GM19240 (cell line): ENCODE results near the gene VPS9D1.
"Not testable (repeated sequence)": the region's sequence is repeated elsewhere in the genome, so short reads cannot be mapped to it uniquely, and the experiment has no call there.

Source experiments
- DNase-seq: peaks from one replicate; pipeline ENCODE4 v3.0.0; 2011; ENCODE audit warnings: low spot score; ENCODE audit not compliant: insufficient read length

The VPS9D1 gene

DNA sequence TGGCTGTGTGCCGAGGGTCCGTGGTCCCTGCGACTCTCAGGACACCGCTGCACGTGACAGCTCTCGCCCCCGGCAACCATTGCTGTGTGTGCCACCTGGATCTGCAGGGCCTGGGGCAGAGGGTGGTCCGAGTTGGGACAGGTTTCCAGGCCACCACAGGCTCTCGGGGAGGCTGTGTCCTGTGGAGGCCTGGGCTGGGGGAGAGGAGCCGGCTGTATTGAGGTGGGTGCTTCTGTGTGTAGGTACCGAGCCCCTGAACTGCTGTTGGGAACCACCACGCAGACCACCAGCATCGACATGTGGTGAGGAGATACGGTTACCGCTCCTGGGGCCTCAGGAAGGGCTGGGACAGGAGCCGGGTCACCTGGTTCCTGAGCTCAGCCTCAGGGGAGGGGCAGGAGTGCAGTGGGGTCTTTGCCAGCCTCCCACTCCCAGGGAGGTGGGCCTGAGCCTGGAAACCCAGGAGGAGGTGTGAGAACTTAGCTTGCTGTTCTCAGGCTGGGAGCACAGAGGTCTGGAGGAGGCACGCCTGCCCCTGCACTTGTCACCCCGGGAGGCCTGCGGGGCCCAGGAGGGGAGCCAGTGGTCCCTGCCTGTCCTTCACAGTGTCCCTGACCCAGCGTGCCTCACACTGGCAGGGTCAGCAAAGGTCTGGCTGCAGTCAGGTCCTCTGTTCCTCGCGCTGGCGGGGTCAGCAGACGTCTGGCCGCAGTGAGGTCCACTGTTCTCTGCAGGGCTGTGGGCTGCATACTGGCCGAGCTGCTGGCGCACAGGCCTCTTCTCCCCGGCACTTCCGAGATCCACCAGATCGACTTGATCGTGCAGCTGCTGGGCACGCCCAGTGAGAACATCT is 26.5 kb downstream of the VPS9D1 start:
- DNase-seq = no peak

DNA sequence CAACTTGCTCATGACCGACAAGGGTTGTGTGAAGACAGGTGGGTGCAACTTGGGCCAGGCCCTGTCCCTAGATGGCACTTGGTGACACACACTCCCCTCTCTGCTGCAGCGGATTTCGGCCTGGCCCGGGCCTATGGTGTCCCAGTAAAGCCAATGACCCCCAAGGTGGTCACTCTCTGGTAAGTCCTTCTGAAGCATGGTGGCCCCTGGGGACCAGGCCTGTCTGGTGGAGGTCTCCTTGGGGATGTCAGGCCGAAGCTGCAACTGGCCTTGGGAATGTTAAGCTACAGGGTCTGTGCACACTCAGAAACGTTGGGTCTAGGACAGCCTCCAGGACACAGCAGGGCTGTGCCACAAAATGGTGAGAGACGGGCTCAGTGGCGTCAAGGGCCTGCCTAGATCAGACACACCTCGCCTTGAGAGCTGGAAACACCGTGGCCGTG is 27.4 kb downstream of the VPS9D1 start:
- no peak for DNase-seq

DNA sequence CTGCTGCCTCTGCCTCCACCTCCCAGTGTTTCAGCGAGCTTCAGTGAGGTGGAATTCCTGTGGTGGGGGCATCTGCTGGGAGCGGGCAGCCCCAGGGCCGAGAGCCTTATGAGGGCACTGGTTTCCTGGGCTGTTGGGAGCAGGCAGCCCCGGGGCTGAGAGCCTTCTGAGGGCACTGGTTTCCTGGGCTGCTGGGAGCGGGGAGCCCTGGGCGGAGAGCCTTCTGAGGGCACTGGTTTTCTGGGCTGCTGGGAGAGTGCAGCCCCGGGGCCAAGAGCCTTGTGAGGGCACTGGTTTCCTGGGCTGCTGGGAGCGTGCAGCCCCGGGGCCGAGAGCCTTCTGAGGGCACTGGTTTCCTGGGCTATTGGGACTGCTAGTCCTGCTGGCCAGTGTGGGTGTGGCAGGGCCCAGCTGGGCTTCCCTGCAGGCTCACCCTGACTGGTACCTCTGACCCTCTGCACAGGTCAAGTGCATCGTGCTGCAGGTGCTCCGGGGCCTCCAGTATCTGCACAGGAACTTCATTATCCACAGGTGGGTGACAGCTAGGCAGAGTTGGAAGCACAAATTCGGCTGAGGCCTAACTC is 28.6 kb downstream of the VPS9D1 start:
- DNase-seq = no peak

DNA sequence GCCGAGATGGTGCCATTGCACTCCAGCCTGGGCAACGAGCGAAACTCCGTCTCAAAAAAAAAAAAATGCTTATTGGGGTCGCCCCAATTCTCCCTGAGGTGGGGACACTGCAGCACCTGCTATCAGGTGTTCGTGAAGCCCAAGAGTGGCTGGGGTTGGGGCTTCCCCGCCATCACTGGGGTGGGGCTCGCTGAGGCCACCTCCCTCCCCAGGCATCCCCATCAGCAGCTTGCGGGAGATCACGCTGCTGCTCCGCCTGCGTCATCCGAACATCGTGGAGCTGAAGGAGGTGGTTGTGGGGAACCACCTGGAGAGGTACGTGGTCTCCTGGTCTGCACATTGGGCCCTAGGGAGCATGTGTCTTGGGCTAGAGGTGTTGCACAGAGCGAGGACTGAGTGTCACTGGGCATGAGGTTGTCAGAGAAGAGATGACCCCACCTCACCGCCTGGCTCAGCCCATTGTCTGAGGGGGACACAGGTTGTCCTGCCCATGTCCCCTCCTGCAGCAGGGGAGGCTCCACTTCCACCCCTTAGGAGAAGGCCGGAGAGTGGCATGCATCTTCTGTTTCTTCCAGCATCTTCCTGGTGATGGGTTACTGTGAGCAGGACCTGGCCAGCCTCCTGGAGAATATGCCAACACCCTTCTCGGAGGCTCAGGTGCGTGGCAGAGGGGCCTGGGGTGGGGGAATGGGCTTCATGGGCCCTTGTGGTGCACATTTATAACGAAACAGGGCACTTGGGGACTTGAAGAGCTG is 29.3 kb downstream of the VPS9D1 start:
- DNase-seq = no peak

DNA sequence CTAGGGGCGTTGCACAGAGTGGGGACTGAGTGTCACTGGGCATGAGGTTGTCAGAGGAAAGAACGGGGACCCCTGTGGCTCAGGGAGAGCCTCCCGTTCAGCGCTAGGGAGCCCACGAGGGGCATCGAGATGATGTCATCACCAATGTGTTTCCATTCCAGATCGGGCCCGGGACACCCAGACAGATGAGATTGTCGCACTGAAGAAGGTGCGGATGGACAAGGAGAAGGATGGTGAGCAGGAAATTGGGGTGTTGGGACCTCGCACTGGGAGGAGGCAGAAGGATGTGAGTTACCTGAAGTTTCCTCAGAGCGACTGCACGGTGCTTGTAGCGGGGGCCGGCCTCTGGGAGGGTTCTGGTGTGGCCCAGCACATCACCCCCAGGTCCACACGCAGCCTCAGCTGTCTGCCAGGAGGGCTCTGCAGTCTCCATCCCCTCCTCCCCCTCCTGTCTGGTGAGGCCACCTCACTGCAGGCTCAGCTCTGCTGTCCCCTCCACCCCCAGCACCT is 30.3 kb downstream of the VPS9D1 start:
- no peak for DNase-seq

DNA sequence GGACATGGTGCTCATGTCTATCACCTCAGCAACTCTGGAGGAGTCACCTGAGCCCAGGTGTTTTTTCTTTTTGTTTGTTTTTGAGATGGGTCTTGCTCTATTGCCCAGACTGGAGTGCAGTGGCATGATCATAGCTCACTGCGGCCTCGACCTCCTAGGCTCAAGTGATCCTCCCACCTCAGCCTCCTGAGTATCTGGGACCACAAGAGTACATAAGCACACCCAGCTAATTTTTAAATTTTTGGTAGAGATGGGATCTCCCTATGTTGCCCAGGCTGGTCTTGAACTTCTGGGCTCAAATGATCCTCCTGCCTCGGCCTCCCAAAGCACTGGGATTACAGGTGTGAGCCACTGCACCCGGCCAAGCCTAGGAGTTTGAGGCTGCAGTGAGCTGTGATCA is 31.1 kb downstream of the VPS9D1 start:
- DNase-seq = not testable (repeated sequence)

DNA sequence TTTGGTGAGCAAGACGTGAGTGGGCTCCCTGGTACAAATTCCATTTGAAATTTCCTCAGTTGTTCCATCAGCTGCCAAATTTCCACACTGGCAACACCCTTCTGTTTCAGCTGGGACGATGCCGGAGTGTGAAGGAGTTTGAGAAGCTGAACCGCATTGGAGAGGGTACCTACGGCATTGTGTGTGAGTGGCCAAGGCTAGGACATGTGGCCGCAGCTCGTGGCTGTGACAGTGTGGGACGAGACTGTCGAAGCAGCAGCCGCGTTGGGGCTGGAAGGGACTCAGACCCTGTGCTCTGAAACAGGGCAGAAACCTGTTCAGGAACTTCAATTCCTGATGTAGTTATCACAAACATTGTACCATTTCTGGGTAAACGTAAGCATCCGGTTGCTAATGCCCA is 31.6 kb downstream of the VPS9D1 start:
- no peak for DNase-seq

DNA sequence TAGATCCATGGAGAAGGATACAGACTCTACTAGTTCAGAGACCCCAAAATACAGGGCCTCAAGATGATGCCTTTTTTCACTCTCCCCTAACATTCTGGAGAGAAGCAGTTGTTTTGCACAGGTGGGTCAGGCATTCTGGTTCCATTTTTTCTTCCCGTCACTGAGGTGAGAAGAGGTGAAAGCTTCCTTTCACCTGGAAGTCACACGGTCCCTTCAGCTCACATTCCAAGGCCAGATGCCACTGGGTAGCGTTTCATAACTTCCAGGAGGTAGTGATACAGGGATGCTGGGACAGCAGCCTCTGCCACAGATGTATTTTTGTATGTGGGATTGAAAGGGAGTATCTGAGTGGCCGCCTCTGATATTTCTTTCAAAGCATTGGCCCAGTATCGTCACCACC is 32.3 kb downstream of the VPS9D1 start:
- no peak for DNase-seq

DNA sequence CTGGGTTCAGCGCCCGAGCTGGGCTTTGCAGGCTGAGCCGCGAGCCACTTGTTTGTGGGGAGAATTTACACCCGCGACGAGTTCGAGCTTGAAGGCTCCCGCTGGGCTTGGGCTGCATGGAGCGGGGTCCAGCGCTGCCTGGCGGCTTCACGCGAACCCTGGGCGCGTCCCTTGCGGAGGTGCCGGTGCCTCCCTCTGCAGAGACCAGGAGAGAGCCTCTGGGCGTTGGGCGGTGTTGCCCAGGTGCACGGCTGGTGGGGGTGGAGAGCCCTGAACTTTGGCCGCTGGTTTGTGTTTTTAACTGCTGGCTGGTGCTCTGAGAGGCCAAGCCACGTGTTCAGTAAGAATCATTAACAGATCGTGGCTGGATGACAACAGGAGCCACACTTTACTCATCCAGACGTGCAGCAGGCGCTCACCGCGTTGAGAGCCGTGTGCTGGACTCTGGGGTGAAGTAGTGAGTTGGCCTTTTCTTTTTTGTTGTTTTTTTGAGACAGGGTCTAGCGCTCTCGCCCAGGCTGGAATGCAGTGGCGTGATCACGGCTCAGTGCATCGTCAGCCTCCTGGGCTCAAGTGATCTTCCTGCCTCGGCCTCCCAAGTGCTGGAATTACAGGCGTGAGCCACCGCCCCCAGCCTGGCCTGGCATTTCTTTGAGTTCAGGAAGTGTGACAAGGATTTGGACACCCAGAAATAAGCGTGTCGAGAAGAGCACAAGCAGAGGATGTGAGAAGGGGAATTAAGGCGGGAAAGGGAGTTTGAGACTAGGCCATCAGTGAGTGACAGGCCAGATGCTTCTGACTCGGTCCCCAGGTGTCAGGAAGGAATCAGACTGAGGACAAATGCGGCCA is 33.4 kb downstream of the VPS9D1 start:
- DNase-seq = no peak

DNA sequence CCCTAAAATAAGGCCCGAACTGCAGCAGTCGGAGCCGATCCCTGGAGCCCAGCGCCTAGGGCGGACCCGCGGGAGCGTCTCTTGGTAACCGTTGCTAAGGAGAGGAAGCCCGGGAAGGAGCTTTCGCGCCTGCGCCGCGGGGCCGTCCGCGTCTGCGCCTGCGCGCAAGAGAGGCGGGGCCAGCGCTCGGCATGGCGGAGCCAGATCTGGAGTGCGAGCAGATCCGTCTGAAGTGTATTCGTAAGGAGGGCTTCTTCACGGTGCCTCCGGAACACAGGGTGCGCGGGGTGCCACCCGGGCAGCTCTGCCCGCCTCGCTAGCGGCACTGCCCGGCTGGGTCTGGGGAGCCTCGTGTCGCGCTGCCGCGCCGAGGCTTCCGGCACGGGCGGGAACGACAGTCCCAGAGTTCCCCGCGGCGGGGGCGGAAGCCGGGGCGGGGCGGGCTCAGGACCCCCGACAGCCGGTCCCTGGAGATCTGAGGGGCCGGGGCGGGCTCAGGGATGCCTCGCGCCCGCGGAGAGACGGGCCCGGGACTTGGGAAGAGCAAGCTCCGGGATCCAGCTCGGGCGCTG is 34.1 kb downstream of the VPS9D1 start, which contains the start of gene CDK10:
TSS of gene CDK10 (plus strand) at position 170 of the 572 bp plus-strand sequence. CDS start at position 192, 22 bp downstream.
- DNase-seq = peak; percentile 90

DNA sequence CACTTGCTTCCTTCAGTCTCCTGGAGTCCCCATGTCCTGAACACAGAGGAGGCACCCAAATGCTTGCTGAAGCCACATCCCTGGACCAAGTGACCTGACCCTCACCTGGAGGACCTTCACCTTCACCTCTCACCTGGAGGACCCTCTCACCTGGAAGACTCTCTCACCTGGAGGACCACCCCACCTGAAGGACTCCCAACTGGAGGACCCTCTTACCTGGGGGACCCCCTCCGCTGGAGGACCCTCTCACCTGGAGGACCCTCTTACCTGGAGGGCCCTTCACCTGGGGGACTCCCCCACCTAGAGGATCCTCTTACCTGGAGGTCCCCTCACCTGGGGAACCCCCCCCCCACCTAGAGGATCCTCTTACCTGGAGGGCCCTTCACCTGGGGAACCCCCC is 34.8 kb downstream of the VPS9D1 start:
- no peak for DNase-seq

DNA sequence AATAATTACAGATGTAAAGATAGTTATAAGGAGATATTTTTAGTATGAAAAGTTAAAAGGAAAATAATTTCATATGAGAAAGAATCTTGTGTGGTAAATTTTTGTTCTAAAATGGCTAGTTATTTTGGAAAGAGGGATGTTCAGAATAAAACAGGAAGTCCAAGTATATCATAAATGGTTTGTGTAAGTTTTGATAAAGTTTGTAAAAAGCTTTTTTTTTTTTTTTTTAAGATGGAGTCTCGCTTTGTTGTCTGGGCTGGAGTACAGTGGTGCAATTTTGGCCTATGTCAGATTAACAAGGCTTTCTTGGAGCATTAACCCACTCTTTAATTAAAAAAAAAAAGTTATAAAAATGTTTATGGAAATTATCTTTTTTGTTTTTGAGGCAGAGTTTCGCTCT is 42.4 kb downstream of the VPS9D1 start:
- no peak for DNase-seq

DNA sequence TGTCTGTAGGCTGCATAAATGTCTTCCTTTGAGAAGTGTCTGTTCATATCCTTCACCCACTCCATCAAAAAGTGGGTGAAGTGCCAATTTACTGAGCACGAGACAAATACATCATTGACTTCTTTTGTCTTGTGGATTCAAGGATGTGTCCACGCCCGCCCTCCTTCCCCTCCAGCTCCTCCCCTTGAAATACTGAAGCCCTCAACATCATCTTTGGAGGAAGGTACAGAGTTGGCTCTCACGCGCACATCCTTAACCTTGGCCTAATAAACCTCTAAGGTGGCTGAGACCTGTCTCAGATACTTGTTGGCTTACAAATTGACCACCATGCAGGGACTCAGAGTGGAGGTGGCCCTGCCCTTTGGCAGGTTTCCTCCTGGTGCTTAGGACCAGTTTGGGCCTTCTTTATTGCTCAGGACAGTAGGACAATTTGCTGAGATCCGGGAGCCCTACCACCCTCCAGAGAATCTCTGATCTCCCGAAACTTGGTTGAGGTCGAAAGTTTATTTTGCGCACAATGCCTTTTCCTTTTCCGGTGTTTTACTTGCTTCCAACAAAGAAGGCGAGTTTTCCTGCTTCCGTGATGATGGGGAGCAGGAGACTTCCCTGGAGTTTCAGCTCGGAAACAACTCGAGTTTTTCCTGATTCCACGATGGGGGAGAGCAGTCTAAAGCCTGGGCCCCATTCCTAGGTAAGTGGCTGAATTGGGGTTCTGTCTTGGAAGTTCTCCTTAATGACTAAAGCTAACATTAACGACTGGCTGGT is 48.3 kb downstream of the VPS9D1 start:
- no peak for DNase-seq

DNA sequence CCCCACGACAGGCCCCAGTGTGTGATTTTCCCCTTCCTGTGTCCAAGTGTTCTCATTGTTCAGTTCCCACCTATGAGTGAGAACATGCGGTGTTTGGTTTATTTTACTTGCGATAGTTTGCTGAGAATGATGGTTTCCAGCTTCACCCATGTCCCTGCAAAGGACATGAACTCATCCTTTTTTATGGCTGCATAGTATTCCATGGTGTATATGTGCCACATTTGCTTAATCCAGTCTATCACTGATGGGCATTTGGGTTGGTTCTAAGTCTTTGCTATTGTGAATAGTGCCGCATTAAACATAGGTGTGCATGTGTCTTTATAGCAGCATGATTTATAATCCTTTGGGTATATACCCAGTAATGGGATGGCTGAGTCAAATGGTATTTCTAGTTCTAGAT is 49.1 kb downstream of the VPS9D1 start:
- DNase-seq = not testable (repeated sequence)

DNA sequence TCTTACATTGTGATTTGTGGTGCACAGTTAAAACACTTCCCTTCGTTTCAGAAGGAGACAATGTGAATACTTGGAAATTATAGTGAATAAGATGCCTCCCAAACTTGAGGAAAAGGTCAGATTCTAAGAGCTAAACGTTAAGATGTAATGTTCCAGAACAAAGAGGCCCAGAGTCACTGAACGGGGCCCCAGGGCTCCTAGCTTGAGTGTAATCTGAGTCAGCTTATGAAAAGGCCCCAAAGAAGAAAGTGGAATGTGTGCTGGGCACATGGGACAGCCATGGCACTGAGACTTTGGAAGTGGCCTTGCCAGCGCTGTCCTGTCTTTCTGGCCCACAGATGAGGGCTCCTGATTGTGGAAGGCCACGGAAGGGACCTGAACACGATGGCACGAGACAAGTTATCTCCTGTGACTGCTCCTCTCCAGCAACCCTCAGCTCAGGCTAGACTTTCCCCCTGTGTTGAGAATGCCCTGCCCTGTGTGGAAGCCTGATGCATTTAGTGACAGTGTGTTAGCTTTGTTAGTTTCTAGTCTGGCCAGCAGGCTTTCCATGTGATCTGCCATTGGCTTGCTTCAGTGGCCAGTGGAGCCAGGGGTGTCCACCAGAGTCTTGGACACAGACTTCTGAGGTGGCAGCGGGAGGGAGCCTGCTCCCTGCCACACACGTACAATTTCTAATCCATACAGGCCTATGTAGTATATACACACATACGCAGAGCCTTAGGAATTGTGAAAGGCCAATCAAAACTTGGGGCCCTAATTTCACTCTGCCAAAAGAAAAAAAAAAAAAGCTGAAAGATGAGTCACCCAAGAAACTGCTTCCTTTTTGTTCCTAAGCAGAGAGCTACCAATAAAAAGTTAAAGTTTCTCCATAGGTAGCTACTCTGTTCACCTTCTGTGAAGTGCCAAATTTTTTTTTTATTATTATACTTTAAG is 49.9 kb downstream of the VPS9D1 start:
- no peak for DNase-seq

DNA sequence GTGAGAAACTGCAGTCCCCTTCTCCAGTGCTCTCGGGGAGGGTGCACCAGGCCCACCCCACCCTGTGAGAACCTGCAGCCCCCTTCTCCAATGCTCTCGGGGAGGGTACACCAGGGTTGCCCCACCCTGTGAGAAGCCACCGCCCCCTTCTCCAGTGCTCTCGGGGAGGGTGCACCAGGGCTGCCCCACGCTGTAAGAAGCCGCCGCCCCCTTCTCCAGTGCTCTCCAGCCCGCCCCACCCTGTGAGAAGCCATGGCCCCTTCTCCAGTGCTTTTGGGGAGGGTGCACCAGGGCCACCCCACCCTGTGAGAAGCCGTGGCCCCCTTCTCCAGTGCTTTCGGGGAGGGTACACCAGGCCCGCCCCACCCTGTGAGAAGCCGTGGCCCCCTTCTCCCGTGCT is 50.9 kb downstream of the VPS9D1 start:
- DNase-seq = no peak

DNA sequence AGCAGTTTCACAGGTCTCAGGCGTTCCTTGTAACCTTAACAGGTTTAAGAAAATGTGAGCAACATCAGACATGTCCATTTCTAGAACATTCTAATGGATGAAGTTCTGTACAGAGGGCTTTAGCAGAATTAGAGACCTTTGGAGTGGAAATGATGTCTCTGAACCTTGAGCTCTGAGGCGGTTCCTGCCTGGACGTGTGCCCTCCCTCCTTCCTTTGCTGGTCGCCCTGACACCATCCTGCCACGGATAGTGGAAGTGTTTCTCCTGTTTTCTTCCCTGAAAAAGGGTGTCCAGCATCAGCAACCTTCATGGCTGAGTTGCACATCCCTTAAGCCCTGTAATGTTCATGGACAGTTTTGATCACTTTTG is 51.9 kb downstream of the VPS9D1 start:
- DNase-seq = no peak

DNA sequence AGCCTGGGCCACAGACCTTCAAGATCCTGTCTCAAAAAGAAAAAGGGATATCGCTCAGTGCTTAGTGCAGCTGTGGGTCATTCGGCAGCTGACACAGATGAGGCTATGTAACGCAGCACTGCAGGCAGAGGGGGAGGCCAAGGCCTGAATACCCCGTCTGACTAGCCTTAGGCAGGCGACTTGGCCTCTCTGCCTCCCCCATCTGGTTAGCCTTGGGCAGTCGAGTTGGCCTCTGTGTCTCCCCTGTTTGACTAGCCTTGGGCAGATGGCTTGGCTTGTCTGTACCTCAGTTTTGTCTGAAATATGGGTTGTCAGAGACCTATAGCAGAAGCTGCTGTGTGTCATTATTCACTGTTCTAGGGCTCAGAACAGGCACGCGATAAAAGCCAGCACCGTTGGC is 53.1 kb downstream of the VPS9D1 start:
- DNase-seq = no peak

DNA sequence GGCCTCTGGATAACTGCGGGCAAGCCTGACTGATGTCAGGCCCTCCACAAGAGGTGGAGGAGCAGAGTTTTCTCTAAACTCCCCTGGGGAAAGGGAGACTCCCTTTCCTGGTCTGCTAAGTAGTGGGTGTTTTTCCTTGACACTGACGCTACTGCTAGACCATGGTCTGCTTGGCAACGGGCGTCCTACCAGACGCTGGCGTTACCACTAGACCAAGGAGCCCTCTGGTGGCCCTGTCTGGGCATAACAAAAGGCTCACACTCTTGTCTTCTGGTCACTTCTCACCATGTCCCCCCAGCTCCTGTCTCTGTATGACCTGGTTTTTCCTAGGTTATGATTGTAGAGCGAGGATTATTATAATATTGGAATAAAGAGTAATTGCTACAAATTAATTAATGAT is 53.7 kb downstream of the VPS9D1 start:
- DNase-seq = not testable (repeated sequence)
